GM12873 (cell line): ENCODE results near the gene SCAF11.

Source experiments
- CTCF ChIP-seq: IDR thresholded peaks from 2 replicates; pipeline ENCODE4 v1.5.1; 2012; ENCODE audit warnings: low read depth, mild to moderate bottlenecking, moderate library complexity, low read length, control low read depth; ENCODE audit not compliant: insufficient read depth; ENCODE audit errors: missing control alignments

Gene SCAF11

GRCh38 chr12:45974171-45974719 lies 16.1 kb downstream of the SCAF11 start:
- no peak for TF ChIP-seq CTCF

- TF ChIP-seq CTCF = no peak
Observed at GRCh38 chr12:45973526-45973925, 16.8 kb downstream of the SCAF11 start.

GRCh38 chr12:45970391-45970790 lies 20.0 kb downstream of the SCAF11 start:
- no peak for TF ChIP-seq CTCF

- no peak for TF ChIP-seq CTCF
Observed at GRCh38 chr12:45969084-45969483, 21.3 kb downstream of the SCAF11 start.

- TF ChIP-seq CTCF = no peak
Observed at GRCh38 chr12:45966486-45966885, 23.9 kb downstream of the SCAF11 start.

- TF ChIP-seq CTCF = no peak
Observed at GRCh38 chr12:45962553-45963325, 27.6 kb downstream of the SCAF11 start.

GRCh38 chr12:45959728-45960127 lies 30.6 kb downstream of the SCAF11 start:
- TF ChIP-seq CTCF = no peak
